HG03521 (cell line): Measurements from ENCODE around the gene DLG5.
A peak's percentile ranks its signal among the peaks of the same experiment; 100 is the strongest.

Experiments
- ATAC-seq: cut with Tn5 transposase; IDR thresholded peaks from one replicate; pipeline ENCODE4 v1.9.1; 2021; ENCODE audit warnings: mild to moderate bottlenecking, moderate library complexity; ENCODE audit not compliant: unreplicated experiment

DLG5 gene

GRCh38 chr10:77896058-77896457, 30.5 kb downstream of the DLG5 start:
- no peak for ATAC-seq

DNA sequence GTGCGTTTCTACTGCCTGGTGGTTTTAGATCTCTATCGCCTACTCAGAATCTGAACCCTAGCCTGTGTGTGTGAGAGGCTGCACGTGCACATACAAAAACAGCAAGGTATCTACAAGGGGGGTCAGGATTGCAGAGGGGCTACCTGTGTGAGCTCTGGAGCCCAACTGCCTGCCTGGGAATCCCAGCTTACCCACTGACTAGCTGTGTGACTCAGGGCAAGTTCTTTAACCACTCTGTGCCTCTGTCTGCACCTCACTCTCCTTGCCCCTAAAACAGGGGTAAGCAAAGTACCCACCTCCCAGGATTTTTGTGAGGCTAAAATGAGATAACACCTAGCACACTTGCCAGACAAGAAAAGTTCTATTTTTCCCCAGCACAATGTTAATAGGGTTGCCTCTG, 32.5 kb downstream of the DLG5 start:
- no peak for ATAC-seq

- ATAC-seq, result no peak
These were observed 33.2 kb downstream of the DLG5 start for GRCh38 chr10:77893386-77893785.

GRCh38 chr10:77892761-77893160, 33.8 kb downstream of the DLG5 start:
- ATAC-seq, result no peak

DNA sequence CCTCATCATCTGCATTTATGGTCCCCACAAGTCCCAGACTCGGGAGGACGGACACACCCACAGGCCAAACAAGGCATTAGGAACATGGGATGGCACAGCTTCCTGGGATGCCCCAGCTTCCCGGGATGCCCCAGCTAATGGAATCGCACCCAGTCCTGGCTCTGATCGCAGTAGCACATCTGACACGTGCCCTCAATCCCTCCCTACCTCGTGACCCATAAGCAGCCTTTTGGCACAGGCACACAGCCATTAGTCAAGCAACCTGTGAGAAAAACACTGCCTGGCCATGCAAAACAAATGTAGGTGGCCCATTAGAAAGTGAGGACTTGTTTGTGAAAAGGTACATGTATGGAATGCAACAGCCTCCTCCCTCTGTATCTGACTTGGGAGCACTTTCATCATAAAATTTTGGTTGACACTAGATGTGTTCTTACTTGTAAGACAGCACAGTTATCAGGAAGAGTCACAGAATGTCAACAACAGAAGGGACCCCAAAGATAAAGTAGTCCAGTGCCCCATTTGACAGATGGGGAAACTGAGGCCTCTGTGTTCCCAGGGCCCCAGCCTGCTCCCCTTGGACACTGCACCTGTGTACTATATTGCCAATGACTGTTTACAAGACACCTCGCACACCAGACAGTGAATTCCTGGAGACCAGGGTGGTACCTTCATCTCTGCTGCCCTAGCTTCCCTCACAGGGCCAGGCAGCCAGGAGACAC, 34.4 kb downstream of the DLG5 start:
- ATAC-seq, result no peak

DNA sequence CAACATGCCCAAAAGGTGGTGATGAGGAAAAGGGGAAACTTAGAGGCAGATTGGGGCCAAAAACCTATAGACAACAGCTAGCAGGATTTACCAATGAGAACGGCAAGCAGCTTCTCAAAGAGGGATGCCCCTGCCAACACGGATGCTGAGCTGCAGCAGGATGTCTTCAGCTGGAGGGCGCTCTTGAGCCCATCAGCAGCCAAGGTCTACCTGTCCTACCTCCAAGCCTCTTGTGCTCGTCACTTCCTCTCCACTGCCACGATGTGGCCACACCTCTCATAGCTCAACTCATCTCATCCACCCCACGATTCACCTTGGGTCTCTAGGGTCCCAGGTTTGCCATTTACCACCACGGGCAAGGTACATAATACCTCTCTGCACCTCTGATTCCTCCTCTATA, 36.5 kb downstream of the DLG5 start:
- ATAC-seq, result no peak

- no peak for ATAC-seq
These were observed 37.2 kb downstream of the DLG5 start for GRCh38 chr10:77889277-77889903.

DNA sequence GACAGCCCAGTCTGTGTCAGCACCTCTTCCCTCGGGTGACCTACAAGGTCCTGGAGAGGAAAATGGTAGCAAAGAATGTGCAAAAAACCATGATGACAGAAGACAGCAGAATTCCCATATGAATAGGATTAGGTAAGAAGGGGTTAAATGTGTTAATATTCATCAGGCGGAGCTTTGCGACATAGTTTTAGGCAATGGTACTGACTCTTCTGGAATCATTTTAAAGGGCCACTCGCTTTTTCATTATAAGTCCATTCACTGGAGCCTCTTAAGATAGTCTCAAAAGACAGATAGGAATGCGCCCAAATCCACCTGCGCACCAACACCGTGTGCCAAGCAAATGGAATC, 38.2 kb downstream of the DLG5 start:
- no peak for ATAC-seq

- ATAC-seq, result no peak
These were observed 38.8 kb downstream of the DLG5 start for GRCh38 chr10:77887631-77888355.

GRCh38 chr10:77886795-77887355, 39.7 kb downstream of the DLG5 start:
- no peak for ATAC-seq

- no peak for ATAC-seq
These were observed 42.4 kb downstream of the DLG5 start for GRCh38 chr10:77884181-77884580.

GRCh38 chr10:77881636-77882035, 44.9 kb downstream of the DLG5 start:
- ATAC-seq, result no peak

- ATAC-seq, result no peak
These were observed 45.3 kb downstream of the DLG5 start for GRCh38 chr10:77881222-77881621.

GRCh38 chr10:77879710-77880109, 46.8 kb downstream of the DLG5 start:
- ATAC-seq, result no peak

DNA sequence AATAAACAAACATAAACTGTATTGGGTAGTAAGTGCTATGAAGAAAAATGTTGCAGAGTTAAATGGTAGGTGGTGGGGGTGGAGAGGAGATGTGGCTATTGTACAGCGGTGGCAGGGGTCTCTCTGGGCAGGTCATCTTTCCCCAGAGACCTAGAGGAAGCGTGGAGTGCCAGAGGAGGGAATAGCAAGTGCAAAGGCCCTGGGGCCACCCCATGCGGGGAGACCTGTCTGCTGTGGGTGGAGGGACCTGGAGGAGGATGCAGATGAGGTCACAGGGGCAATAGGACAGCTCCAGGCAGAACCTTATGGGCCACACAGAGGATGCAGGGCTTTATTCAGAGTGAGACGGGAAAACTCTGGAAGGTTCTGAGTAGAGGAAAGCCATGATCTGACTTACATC, 47.5 kb downstream of the DLG5 start:
- no peak for ATAC-seq

DNA sequence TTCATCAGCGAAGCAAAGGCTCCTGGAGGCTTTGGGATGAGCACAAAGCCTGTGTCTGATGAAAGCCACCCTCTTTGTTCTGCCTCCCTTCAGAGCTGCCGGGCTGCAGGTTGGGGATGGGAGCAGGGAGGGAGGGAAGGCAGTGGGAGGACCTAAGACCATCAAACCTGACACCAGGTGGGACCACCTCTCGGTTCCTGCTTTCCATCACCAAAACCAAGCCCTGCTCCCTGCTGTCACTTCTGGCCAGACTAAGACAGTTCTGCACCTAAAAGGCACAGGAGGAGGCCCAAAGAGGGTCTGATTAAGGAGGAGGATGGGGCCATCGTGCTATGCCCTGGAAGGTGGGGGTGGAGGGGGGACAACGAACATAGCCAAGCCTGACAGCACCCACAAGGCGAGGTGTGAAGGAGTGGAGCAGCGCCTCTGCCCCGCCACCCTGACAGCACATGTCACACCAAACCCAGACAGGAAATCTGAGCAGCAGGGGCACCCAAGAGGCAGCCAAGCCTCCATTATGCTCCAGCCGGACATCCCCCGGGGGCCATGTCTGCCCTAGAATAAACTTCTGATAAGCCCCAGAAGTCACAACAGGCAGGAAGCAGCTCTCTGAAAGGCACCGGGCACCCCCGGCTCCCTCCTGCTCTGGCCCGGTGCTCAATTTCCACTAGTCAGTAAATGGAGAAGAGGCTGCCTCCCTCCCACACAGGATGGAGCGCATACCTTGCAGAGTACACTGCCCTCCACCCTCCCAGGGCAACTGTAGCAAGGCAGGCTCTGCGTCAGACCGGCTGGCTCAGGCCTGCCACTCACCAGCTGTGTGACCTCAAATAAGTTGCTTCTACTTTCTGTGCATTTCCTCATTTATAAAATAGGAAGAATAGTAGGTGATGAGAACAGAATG, 48.9 kb downstream of the DLG5 start:
- peak; percentile 45 for ATAC-seq

DNA sequence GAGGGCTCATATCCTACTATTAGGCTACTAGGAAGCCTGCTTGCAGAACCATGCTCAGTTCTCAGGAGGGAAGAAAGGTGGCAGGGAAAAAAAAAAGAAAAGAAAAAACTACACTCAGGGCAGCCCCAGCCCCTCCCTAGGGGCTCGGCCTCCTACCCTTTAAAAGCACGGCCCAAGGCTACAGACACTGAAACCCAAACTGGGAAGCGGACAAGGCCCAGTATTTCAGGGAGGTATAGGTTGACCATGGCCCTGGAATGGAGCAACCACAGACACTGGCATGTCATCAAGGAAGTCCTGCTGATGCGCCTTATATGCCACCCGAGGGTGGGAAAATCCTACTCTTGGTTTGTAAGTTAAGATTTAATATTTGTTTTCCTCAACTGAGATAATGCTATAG, 50.8 kb downstream of the DLG5 start:
- no peak for ATAC-seq

DNA sequence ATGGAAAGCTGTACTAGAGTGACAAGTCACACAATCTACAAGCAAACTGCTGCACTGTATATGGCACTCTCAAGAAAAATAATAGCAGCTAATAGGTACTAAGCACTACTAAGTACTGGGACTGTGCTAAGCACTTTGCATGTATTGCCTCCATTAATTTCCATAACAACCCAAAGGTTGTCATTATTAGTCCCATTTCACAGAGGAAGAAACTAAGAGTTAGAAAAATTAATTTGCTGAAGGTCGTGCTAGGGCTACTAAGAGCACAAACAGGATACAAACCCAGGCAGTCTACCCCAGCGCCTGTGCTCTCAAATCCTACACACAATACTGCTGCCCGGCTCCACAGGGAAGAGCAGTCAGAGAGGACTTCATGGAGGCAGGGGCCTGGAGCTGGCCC, 51.7 kb downstream of the DLG5 start:
- ATAC-seq, result no peak

DNA sequence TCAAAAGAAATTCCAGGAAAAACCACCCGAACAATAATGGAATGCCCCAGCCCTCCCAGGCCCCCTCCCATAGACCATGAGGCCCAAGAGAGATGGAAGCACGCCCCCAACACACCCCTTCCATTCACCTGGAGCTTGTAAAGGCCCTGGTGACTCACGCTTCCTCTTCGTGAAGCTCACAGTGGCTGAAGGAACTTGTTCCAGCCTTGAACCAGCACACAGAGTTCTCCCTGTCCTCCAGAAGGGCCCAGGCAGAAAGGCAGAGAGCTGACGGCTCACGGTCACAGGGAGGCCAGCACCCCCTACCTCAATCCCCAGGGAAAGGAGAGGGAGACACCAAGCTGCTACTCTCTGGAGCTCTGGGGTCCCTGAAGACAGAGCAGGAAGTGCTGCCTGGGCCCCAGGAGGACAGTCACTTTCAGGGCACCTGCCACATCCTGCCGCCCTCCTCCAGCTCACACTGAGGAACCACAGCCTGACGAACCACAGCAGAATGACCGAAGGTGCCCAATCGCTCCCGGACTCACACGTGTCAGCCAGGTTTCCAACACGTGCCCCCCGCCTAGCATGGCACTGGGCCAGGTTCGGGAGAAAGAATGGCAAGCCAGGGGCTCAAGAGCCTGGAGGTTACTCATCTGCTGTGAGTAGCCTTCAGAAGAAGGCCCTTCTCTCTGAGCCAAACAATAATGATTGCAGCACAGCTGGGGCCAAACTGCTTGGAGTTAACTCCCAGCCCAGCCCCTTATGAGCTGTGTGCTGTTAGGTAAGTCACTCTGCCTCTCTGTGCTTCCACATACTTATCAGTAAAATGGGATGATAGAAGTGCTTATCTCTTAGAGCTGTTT, 52.8 kb downstream of the DLG5 start:
- peak; percentile 90 for ATAC-seq

GRCh38 chr10:77872947-77873535, 53.5 kb downstream of the DLG5 start:
- ATAC-seq, result no peak
